GM06990 (cell line): Measurements from ENCODE around the gene IL19.

Experiments used
- DNase-seq: peaks from one replicate; pipeline ENCODE4 v3.0.0-alpha.2; 2011; ENCODE audit not compliant: insufficient read length; ENCODE audit errors: extremely low read depth
- H3K27me3 ChIP-seq: replicated peaks from 2 replicates; pipeline ENCODE4 v1.6.0; 2011; ENCODE audit warnings: low read length; ENCODE audit not compliant: control insufficient read depth, insufficient read depth
- H3K36me3 ChIP-seq: 2 replicates; pipeline ENCODE4 v1.5.1; 2011; ENCODE audit warnings: low read length; ENCODE audit not compliant: control insufficient read depth, insufficient read depth
- H3K4me3 ChIP-seq: replicated peaks from 2 replicates; pipeline ENCODE4 v1.5.1; 2011; ENCODE audit warnings: low read depth, mild to moderate bottlenecking, control low read depth, low read length
- CTCF ChIP-seq: IDR thresholded peaks from 2 replicates; pipeline ENCODE4 v1.5.1; 2011; ENCODE audit warnings: low read length, control low read depth, mild to moderate bottlenecking, inconsistent platforms; ENCODE audit not compliant: insufficient read depth, poor library complexity, severe bottlenecking

The IL19 gene

DNA sequence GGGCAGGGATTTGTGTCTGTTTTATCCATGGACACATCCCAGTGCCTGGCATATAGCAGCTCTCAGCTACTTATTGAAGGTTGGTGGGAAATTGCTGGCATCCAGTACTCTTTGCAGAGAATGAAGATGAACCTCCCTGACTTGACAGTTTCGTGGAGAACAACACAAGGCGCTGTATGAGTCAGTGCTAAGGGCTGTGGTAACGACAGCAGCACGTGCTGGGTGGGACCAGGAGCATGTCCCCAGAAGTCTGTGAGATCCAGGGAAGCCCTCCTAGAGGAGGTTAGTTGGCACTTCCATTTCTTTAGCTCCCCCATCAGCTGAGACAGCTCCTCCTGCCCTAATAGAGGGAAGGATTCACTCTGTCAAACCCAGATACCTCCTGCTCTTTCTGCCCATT is 25.9 kb upstream of the IL19 start:
- Histone ChIP-seq H3K4me3 (no peak overlapping the region), H3K27me3 (no peaks in the 10 kb centered on the region), H3K36me3 (no peaks in the 10 kb centered on the region)
- no peak for TF ChIP-seq CTCF
- no peak for DNase-seq

- no peak for TF ChIP-seq CTCF
- Histone ChIP-seq H3K36me3 (no peaks in the 10 kb centered on the region), H3K4me3 (no peak overlapping the region), H3K27me3 (no peaks in the 10 kb centered on the region)
- DNase-seq = no peak
Measured at GRCh38 chr1:206745301-206745700, 25.3 kb upstream of the IL19 start.

- H3K4me3 ChIP-seq = no peak overlapping the region
- DNase-seq = no peak
- no peaks in the 10 kb centered on the region for H3K36me3 ChIP-seq
- TF ChIP-seq CTCF = no peak
- no peaks in the 10 kb centered on the region for H3K27me3 ChIP-seq
Measured at GRCh38 chr1:206748348-206749030, 22.1 kb upstream of the IL19 start.

- Histone ChIP-seq H3K27me3 (no peaks in the 10 kb centered on the region), H3K4me3 (no peak overlapping the region), H3K36me3 (no peaks in the 10 kb centered on the region)
- no peak for TF ChIP-seq CTCF
- no peak for DNase-seq
Measured at GRCh38 chr1:206751891-206752290, 18.7 kb upstream of the IL19 start.

DNA sequence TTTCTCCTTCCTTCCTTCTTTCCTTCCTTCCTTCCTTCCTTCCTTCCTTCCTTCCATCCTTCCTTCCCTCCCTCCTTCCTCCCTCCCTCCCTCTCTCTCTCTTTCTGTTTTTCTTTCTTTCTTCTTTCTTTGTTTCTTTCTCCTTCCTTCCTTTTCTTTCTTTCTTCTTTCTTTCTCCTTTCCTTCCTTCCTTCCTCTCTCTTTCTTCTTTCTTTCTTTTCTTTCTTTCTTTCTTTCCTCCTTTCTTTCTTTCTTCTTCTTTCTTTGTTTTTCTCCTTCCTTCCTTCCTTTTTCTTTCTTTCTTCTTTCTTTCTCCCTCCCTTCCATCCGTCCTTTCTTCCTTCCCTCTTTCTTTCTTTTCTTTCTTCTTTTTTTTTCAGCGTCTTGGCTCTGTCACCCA is 18.1 kb upstream of the IL19 start:
- DNase-seq = no peak
- no peaks in the 10 kb centered on the region for H3K27me3 ChIP-seq
- no peak for TF ChIP-seq CTCF
- H3K4me3 ChIP-seq = no peak overlapping the region
- H3K36me3 ChIP-seq = no peaks in the 10 kb centered on the region

GRCh38 chr1:206753141-206753540 is 17.4 kb upstream of the IL19 start:
- no peaks in the 10 kb centered on the region for H3K36me3 ChIP-seq
- H3K4me3 ChIP-seq = no peak overlapping the region
- TF ChIP-seq CTCF = no peak
- no peaks in the 10 kb centered on the region for H3K27me3 ChIP-seq
- no peak for DNase-seq
